ENCODE results near the gene ATF6B. TPM values are rescaled to one million over a fixed set of nuclear protein-coding genes. Genes with fewer than 3 reads are reported as not detected.

The ATF6B gene
- total RNA-seq, 4 donors from 2014 or later: 41.5 to 63.5 (median 57.3) TPM

- no peak for TF ChIP-seq CTCF (IDR thresholded peaks at IDR 0.05)
- no peak for TF ChIP-seq POLR2A (IDR thresholded peaks at IDR 0.05)
- 83 to 88% methylated on average over 13 to 25 of the region's 30 CpGs for WGBS, 2 donors
- no peak overlapping the region for H3K27ac ChIP-seq
Measured at GRCh38 chr6:32166411-32167061, 38.5 kb upstream of the ATF6B start.

GRCh38 chr6:32164295-32164694, 36.2 kb upstream of the ATF6B start, which contains the start of gene EGFL8:
Gene EGFL8 (plus strand): TSS chr6:32164595. CDS start chr6:32166166, 1,571 bp downstream.
- H3K4me3 ChIP-seq (replicated peaks in 1 of 3): no peak within 1 kb of the TSS
- no peaks in the 10 kb centered on the region for H3K4me1 ChIP-seq
- DNase-seq: no peak
- H3K27me3 ChIP-seq: no peaks in the 10 kb centered on the region
- TF ChIP-seq POLR2A (IDR thresholded peaks at IDR 0.05): no peak
- no peak for TF ChIP-seq CTCF (IDR thresholded peaks at IDR 0.05)
- intact Hi-C loops (cut with DNase I): no loop called here
- H3K27ac ChIP-seq: peak within 1 kb of the TSS in 1 of 3 donors; percentile 54
- H3K36me3 ChIP-seq: peaks cover 8 to 19% of the 10 kb centered on the region in 2 donors
- H3K9me3 ChIP-seq: no peaks in the 10 kb centered on the region

More at GRCh38 chr6:32166411-32167061, 38.5 kb upstream of the ATF6B start:
- Histone ChIP-seq H3K4me1 (no peaks in the 10 kb centered on the region), H3K36me3 (peaks cover 8 to 32% of the 10 kb centered on the region in 2 donors), H3K27me3 (no peaks in the 10 kb centered on the region), H3K9me3 (no peaks in the 10 kb centered on the region), H3K4me3 (replicated peaks in 1 of 3) (no peak overlapping the region)
- intact Hi-C loops (cut with DNase I): no loop called here
- no peak for DNase-seq

- Histone ChIP-seq H3K4me3 (replicated peaks in 1 of 3) (no peak overlapping the region), H3K36me3 (peaks cover 8 to 18% of the 10 kb centered on the region in 2 donors), H3K27me3 (no peaks in the 10 kb centered on the region), H3K4me1 (no peaks in the 10 kb centered on the region), H3K27ac (peak overlapping the region in 1 of 3 donors; percentile 54), H3K9me3 (no peaks in the 10 kb centered on the region)
- no peak for DNase-seq
- TF ChIP-seq CTCF (IDR thresholded peaks at IDR 0.05): no peak
- TF ChIP-seq POLR2A (IDR thresholded peaks at IDR 0.05): no peak
- 84 to 97% methylated on average over 4 to 6 of the region's 7 CpGs for WGBS, 2 donors
- intact Hi-C loops (cut with DNase I): no loop called here
Measured at GRCh38 chr6:32163559-32164258, 35.7 kb upstream of the ATF6B start.

- TF ChIP-seq POLR2A (IDR thresholded peaks at IDR 0.05): no peak
- no peak for TF ChIP-seq CTCF (IDR thresholded peaks at IDR 0.05)
- H3K4me3 ChIP-seq (replicated peaks in 1 of 3): no peak overlapping the region
- H3K36me3 ChIP-seq: peaks cover 0 to 7% of the 10 kb centered on the region in 2 donors
- no peak overlapping the region for H3K27ac ChIP-seq
- H3K9me3 ChIP-seq: no peaks in the 10 kb centered on the region
- no peaks in the 10 kb centered on the region for H3K27me3 ChIP-seq
- peaks cover 14 to 17% of the 10 kb centered on the region in 2 donors for H3K4me1 ChIP-seq
- intact Hi-C loops (cut with DNase I): loop anchor here (10.0 kb wide), 1 partner anchor 113 kb away; no protein-coding TSS in a partner anchor
- DNase-seq: no peak
Measured at GRCh38 chr6:32158052-32158451, 30.0 kb upstream of the ATF6B start.

GRCh38 chr6:32156891-32157290, 28.8 kb upstream of the ATF6B start:
- no peak for TF ChIP-seq POLR2A (IDR thresholded peaks at IDR 0.05)
- no peak for TF ChIP-seq CTCF (IDR thresholded peaks at IDR 0.05)
- no peaks in the 10 kb centered on the region for H3K9me3 ChIP-seq
- WGBS, 2 donors: 90 to 95% methylated on average over 9 of the region's 9 CpGs
- intact Hi-C loops (cut with DNase I): loop anchor here (10.0 kb wide), 1 partner anchor 112 kb away; no protein-coding TSS in a partner anchor
- H3K4me1 ChIP-seq: peaks cover 25 to 26% of the 10 kb centered on the region in 2 donors
- no peaks in the 10 kb centered on the region for H3K27me3 ChIP-seq
- no peak for DNase-seq
- H3K27ac ChIP-seq: no peak overlapping the region
- H3K36me3 ChIP-seq: peaks cover 0 to 7% of the 10 kb centered on the region in 2 donors
- H3K4me3 ChIP-seq (replicated peaks in 1 of 3): no peak overlapping the region
